HCT116 (cell line): ENCODE data around the gene S100A10. TPM values are rescaled to one million over a fixed set of nuclear protein-coding genes. Genes with fewer than 3 reads are reported as not detected.

ENCODE experiments used
- ATAC-seq: fragments of 200-7000 bp; cut with Tn5 transposase; 2 replicates; pipeline ENCODE4 v1.9.1; 2020; ENCODE audit warnings: mild to moderate bottlenecking, moderate library complexity
- BruUV-seq: library from RNA; stranded (reverse); fragments of 400-500 nt; replicated peaks from 2 replicates; lab custom pipeline; 2021; lab: Mats Ljungman, UMichigan
- CTCF ChIA-PET: fragments of 300-600 bp; sonication (Branson Sonifier 250); formaldehyde crosslinking; loops from one replicate; lab custom pipeline; 2021; ENCODE audit warnings: antibody characterized with exemption; lab: Charles Lee
- POLR2A ChIA-PET: fragments of 300-600, 350-600 bp; sonication (Branson Sonifier 250); formaldehyde crosslinking; loops from one replicate; lab custom pipeline; 2021; ENCODE audit warnings: antibody characterized with exemption; lab: Charles Lee
- RAD21 ChIA-PET, 2 experiments: fragments of 300-600 bp; sonication (Branson Sonifier 250); formaldehyde crosslinking; loops; one replicate each; lab custom pipeline; 2023; ENCODE audit warnings: low total read pairs in 2 of 2; ENCODE audit not compliant: uncharacterized antibody in 2 of 2, unreplicated experiment in 2 of 2, low non-redundant PET in 1 of 2; lab: Charles Lee
- DNase-seq: peaks from one replicate; pipeline ENCODE4 v3.0.0-alpha.2; 2010; ENCODE audit warnings: low read depth, low spot score
- H2AFZ ChIP-seq: fragments of 200-600 bp; shearing (Covaris generic), sonication (generic); 2 replicates; pipeline ENCODE4 v1.6.1; 2017; ENCODE audit warnings: low read depth, mixed run types, mixed read lengths, antibody characterized with exemption, low read length; ENCODE audit not compliant: poor library complexity, severe bottlenecking
- H3K27ac ChIP-seq: 2 replicates; pipeline ENCODE4 v1.5.1; 2012; ENCODE audit warnings: low read depth, low read length
- H3K27me3 ChIP-seq: fragments of 200-600 bp; sonication (generic); 2 replicates; pipeline ENCODE4 v1.6.1; 2016; ENCODE audit warnings: mixed run types, low read length, mixed read lengths; ENCODE audit not compliant: insufficient read depth
- H3K36me3 ChIP-seq, 2 experiments: fragments of 200-500 bp in 1 of 2; fragments of 200-600 bp in 1 of 2; sonication (Bioruptor generic) in 1 of 2; sonication (generic) in 1 of 2; 2 replicates each; pipeline versions ENCODE4 v1.5.1 to v1.6.1; 2014 to 2016; ENCODE audit warnings: low read length in 2 of 2, inconsistent platforms in 1 of 2, mixed read lengths in 1 of 2, mixed run types in 1 of 2; ENCODE audit not compliant: insufficient read depth in 2 of 2, control insufficient read depth in 1 of 2
- H3K4me1 ChIP-seq, 2 experiments: fragments of 200-600 bp in 1 of 2; sonication (generic) in 1 of 2; 2 replicates each; pipeline versions ENCODE4 v1.5.1 to v1.6.1; 2012 to 2017; ENCODE audit warnings: low read length in 2 of 2, inconsistent platforms in 1 of 2, mild to moderate bottlenecking in 1 of 2, mixed read lengths in 1 of 2, mixed run types in 1 of 2, moderate library complexity in 1 of 2; ENCODE audit not compliant: insufficient read depth in 2 of 2, control insufficient read depth in 1 of 2
- H3K4me2 ChIP-seq: fragments of 200-600 bp; sonication (generic); 2 replicates; pipeline ENCODE4 v1.6.1; 2017; ENCODE audit warnings: mixed run types, low read length, mixed read lengths
- H3K4me3 ChIP-seq, 2 experiments: fragments of 200-600 bp in 1 of 2; sonication (generic) in 1 of 2; replicated peaks in 1 of 2; 2 replicates each; pipeline ENCODE4 v1.5.1; 2011 to 2016; ENCODE audit warnings: low read length in 2 of 2, control low read depth in 1 of 2, low read depth in 1 of 2, mild to moderate bottlenecking in 1 of 2, mixed read lengths in 1 of 2, mixed run types in 1 of 2
- H3K79me2 ChIP-seq: fragments of 200-600 bp; sonication (generic); 2 replicates; pipeline ENCODE4 v1.6.1; 2017; ENCODE audit warnings: mild to moderate bottlenecking, mixed run types, low read length, moderate library complexity, mixed read lengths; ENCODE audit not compliant: insufficient read depth
- H3K9ac ChIP-seq: fragments of 200-600 bp; sonication (generic); 2 replicates; pipeline ENCODE4 v1.6.1; 2016; ENCODE audit warnings: low read length, mixed read lengths
- H3K9me2 ChIP-seq: fragments of 200-600 bp; sonication (generic), shearing (Covaris generic); 2 replicates; pipeline ENCODE4 v1.6.1; 2017; ENCODE audit warnings: mixed run types, mild to moderate bottlenecking, moderate library complexity; ENCODE audit not compliant: insufficient read depth
- H3K9me3 ChIP-seq, 2 experiments: fragments of 200-500 bp in 1 of 2; fragments of 200-600 bp in 1 of 2; sonication (Bioruptor generic) in 1 of 2; sonication (generic) in 1 of 2; 2 replicates each; pipeline ENCODE4 v1.6.1; 2014 to 2017; ENCODE audit warnings: low read length in 2 of 2, mixed read lengths in 2 of 2, inconsistent platforms in 1 of 2, low read depth in 1 of 2, mild to moderate bottlenecking in 1 of 2, mixed run types in 1 of 2, moderate library complexity in 1 of 2; ENCODE audit not compliant: control insufficient read depth in 1 of 2, insufficient read depth in 1 of 2
- H4K20me1 ChIP-seq: fragments of 200-600 bp; sonication (generic), shearing (Covaris generic); 2 replicates; pipeline ENCODE4 v1.6.1; 2017; ENCODE audit warnings: mixed run types, mild to moderate bottlenecking, moderate library complexity; ENCODE audit not compliant: insufficient read depth
- CBX3 ChIP-seq: IDR thresholded peaks from 2 replicates; pipeline ENCODE4 v1.6.1; 2012; ENCODE audit warnings: low read depth
- CEBPB ChIP-seq: IDR thresholded peaks from 2 replicates; pipeline ENCODE4 v1.6.1; 2012; ENCODE audit warnings: low read depth
- EGR1 ChIP-seq: IDR thresholded peaks from 2 replicates; pipeline ENCODE4 v1.6.1; 2012; ENCODE audit warnings: low read depth
- ELF1 ChIP-seq: IDR thresholded peaks from 2 replicates; pipeline ENCODE4 v1.6.1; 2012; ENCODE audit warnings: low read depth, borderline replicate concordance
- EZH2 ChIP-seq: fragments of 200-600 bp; sonication (generic); IDR thresholded peaks from 2 replicates; pipeline ENCODE4 v1.6.1; 2017; ENCODE audit warnings: antibody characterized with exemption, mixed run types
- EZH2phosphoT487 ChIP-seq: fragments of 200-600 bp; IDR thresholded peaks from 2 replicates; pipeline ENCODE4 v1.6.1; 2018; ENCODE audit warnings: antibody characterized with exemption, borderline replicate concordance
- FOSL1 ChIP-seq: IDR thresholded peaks from 2 replicates; pipeline ENCODE4 v1.6.1; 2012; ENCODE audit warnings: low read depth
- JUND ChIP-seq: IDR thresholded peaks from 2 replicates; pipeline ENCODE4 v1.6.1; 2012
- POLR2A ChIP-seq: IDR thresholded peaks from 2 replicates; pipeline ENCODE4 v1.7.0; 2011; ENCODE audit warnings: borderline replicate concordance; ENCODE audit not compliant: insufficient read depth, insufficient read length; ENCODE audit errors: extremely low read depth
- POLR2AphosphoS5 ChIP-seq: IDR thresholded peaks from 2 replicates; pipeline ENCODE4 v1.6.1; 2011; ENCODE audit warnings: mild to moderate bottlenecking, low read depth, low read length, moderate library complexity
- RAD21 ChIP-seq: IDR thresholded peaks from 2 replicates; pipeline ENCODE4 v1.6.1; 2012; ENCODE audit warnings: low read depth, mild to moderate bottlenecking
- SIN3A ChIP-seq: IDR thresholded peaks from 2 replicates; pipeline ENCODE4 v1.6.1; 2012; ENCODE audit warnings: low read depth
- SP1 ChIP-seq: IDR thresholded peaks from 2 replicates; pipeline ENCODE4 v1.6.1; 2012; ENCODE audit warnings: low read depth
- SRF ChIP-seq: IDR thresholded peaks from 2 replicates; pipeline ENCODE4 v1.6.1; 2012; ENCODE audit warnings: low read depth
- TCF7L2 ChIP-seq: IDR thresholded peaks from 2 replicates; pipeline ENCODE4 v1.7.0; 2011; ENCODE audit warnings: borderline replicate concordance, inconsistent platforms; ENCODE audit not compliant: insufficient read depth, insufficient read length; ENCODE audit errors: extremely low read depth
- YY1 ChIP-seq: IDR thresholded peaks from 2 replicates; pipeline ENCODE4 v1.6.1; 2011; ENCODE audit warnings: low read length, low read depth, moderate library complexity, mild to moderate bottlenecking; ENCODE audit not compliant: insufficient replicate concordance; ENCODE audit errors: extremely low read depth
- ZFX ChIP-seq: fragments of 450-650 bp; IDR thresholded peaks from 2 replicates; pipeline ENCODE4 v1.6.1; 2017
- ZNF274 ChIP-seq: fragments of 200-500 bp; sonication (Bioruptor generic); IDR thresholded peaks from 2 replicates; pipeline ENCODE4 v1.6.1; 2014; ENCODE audit warnings: mild to moderate bottlenecking, low read depth, low read length, inconsistent platforms
- intact Hi-C: fragments of 100-400 bp; cut with micrococcal nuclease; formaldehyde crosslinking; loops from 2 replicates; pipeline ENCODE4 v1.10.0; 2022
- total RNA-seq: library from RNA; stranded (reverse); gene quantifications from one replicate; pipeline ENCODE4 v1.2.1, GENCODE V29; 2021; ENCODE audit not compliant: unreplicated experiment
- TF ChIP-seq, protein P1 (sequence below): IDR thresholded peaks from 2 replicates; pipeline ENCODE4 v1.6.1; 2012
- TF ChIP-seq, protein P2 (sequence below), 3 experiments: fragments of 200-600 bp in 1 of 3; sonication (generic) in 1 of 3; IDR thresholded peaks in 2 of 3; conservative IDR thresholded peaks in 1 of 3; 2 replicates each; pipeline ENCODE4 v1.5.1; 2012 to 2017; ENCODE audit warnings: low read depth in 2 of 3, low read length in 2 of 3, antibody characterized with exemption in 1 of 3, borderline replicate concordance in 1 of 3, control low read depth in 1 of 3, mild to moderate bottlenecking in 1 of 3, mixed read lengths in 1 of 3, mixed run types in 1 of 3, moderate library complexity in 1 of 3; ENCODE audit not compliant: insufficient read depth in 1 of 3
- TF ChIP-seq, protein P3 (sequence below): IDR thresholded peaks from 2 replicates; pipeline ENCODE4 v1.6.1; 2012; ENCODE audit warnings: low read depth
- TF ChIP-seq, protein P4 (sequence below): IDR thresholded peaks from 2 replicates; pipeline ENCODE4 v1.6.1; 2012

The S100A10 gene
- total RNA-seq, 1 experiment from 2014 or later, result 340 TPM

DNA sequence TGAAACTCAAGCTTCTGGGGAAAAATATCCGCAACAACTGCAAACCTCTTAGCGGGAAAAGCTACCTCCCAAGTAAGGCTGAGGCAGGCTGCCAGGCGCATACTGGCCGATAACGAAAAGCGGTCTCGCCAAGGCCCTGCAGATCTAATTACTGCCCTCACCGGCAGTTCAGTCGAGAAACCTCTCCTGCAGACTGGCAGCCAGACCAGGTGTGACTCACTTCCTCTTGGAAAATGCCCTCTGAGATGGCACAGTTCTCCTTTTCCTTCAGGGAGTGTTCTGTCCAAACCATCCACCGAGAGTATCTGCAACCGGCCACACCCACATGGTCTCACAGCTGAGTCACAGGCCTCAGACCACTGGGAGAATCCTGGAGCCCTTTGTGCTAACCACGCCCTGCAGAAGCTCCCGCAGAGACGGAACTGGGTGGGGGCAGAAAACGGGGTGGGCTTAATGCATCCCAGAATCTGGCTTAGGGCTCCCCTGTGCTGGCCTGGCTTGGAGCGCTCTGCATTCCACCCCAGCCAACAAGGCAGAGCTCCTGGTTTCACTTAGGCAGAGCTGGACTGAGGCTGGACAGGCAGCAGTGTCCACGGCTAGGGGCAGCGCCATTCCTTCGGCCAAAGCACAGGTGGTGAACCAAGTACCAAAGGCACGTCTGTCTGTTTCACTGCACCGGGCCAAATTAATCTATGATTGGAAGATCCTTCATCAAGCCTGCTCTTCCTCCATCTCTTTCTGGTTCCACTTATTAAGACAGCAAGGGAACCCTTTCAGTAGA, 1.2 kb downstream of the S100A10 start:
- RAD21 ChIA-PET, result interaction anchor here (0.8 to 1.2 kb wide), 3 partner anchors 9 to 25 kb away, joined by 3 to 4 read pairs (median 4); no protein-coding TSS in a partner anchor
- Histone ChIP-seq H3K9ac (peak overlapping the region; percentile 95), H2AFZ (no peak overlapping the region), H4K20me1 (peaks cover 24% of the 10 kb centered on the region; the same call in 1 of the 2 replicates), H3K4me1 (peaks cover 65 to 84% of the 10 kb centered on the region in 2 experiments), H3K79me2 (peaks cover 58% of the 10 kb centered on the region), H3K27me3 (no peaks in the 10 kb centered on the region), H3K9me3 (no peaks in the 10 kb centered on the region), H3K9me2 (no peaks in the 10 kb centered on the region), H3K4me2 (peak overlapping the region; percentile 81), H3K36me3 (no peaks in the 10 kb centered on the region), H3K4me3 (peak overlapping the region; percentile 91 to 92), H3K27ac (peak overlapping the region; percentile 87)
- POLR2A ChIA-PET, result interaction anchor here (0.9 to 1.8 kb wide), 8 partner anchors 9 to 84 kb away, joined by 3 to 8 read pairs (median 6); partner anchors contain the start of gene THEM4
- ATAC-seq (peak; percentile 69), DNase-seq (peak; percentile 99)
- CTCF ChIA-PET, result interaction anchor here (0.8 to 5.3 kb wide), 6 partner anchors 9 to 42 kb away, joined by 3 to 84 read pairs (median 4); no protein-coding TSS in a partner anchor
- intact Hi-C loops, result loop anchor here (2.0 kb wide), 1 partner anchor 48 kb away; no protein-coding TSS in a partner anchor
- BruUV-seq, result TSS peak; percentile 46
- TF ChIP-seq JUND, result peak; percentile 98
- peak; percentile 93 for TF ChIP-seq CBX3
- TF ChIP-seq EGR1, result peak; percentile 49
- TF ChIP-seq, protein P1, sequence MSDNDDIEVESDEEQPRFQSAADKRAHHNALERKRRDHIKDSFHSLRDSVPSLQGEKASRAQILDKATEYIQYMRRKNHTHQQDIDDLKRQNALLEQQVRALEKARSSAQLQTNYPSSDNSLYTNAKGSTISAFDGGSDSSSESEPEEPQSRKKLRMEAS, result peak; percentile 88
- peak; percentile 92 for TF ChIP-seq CEBPB
- TF ChIP-seq EZH2phosphoT487, result no peak
- peak; percentile 80; the same call in 1 of the 2 replicates for TF ChIP-seq SRF
- no peak for TF ChIP-seq ZFX
- peak; percentile 67 for TF ChIP-seq YY1
- no peak for TF ChIP-seq ELF1
- TF ChIP-seq, protein P2, sequence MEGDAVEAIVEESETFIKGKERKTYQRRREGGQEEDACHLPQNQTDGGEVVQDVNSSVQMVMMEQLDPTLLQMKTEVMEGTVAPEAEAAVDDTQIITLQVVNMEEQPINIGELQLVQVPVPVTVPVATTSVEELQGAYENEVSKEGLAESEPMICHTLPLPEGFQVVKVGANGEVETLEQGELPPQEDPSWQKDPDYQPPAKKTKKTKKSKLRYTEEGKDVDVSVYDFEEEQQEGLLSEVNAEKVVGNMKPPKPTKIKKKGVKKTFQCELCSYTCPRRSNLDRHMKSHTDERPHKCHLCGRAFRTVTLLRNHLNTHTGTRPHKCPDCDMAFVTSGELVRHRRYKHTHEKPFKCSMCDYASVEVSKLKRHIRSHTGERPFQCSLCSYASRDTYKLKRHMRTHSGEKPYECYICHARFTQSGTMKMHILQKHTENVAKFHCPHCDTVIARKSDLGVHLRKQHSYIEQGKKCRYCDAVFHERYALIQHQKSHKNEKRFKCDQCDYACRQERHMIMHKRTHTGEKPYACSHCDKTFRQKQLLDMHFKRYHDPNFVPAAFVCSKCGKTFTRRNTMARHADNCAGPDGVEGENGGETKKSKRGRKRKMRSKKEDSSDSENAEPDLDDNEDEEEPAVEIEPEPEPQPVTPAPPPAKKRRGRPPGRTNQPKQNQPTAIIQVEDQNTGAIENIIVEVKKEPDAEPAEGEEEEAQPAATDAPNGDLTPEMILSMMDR (IDR thresholded peaks at IDR 0.05 in 2 of 3, conservative IDR thresholded peaks at IDR 0.05 in 1 of 3; ENCODE audit: borderline replicate concordance in 1 of 3, insufficient read depth in 1 of 3, low read depth in 2 of 3, low read length in 2 of 3), result no peak
- TF ChIP-seq POLR2AphosphoS5, result peak; percentile 87
- peak; percentile 87 for TF ChIP-seq TCF7L2
- peak; percentile 97 for TF ChIP-seq SP1
- no peak for TF ChIP-seq EZH2
- TF ChIP-seq SIN3A, result peak; percentile 99
- no peak for TF ChIP-seq ZNF274
- peak; percentile 46 for TF ChIP-seq RAD21
- TF ChIP-seq, protein P3, sequence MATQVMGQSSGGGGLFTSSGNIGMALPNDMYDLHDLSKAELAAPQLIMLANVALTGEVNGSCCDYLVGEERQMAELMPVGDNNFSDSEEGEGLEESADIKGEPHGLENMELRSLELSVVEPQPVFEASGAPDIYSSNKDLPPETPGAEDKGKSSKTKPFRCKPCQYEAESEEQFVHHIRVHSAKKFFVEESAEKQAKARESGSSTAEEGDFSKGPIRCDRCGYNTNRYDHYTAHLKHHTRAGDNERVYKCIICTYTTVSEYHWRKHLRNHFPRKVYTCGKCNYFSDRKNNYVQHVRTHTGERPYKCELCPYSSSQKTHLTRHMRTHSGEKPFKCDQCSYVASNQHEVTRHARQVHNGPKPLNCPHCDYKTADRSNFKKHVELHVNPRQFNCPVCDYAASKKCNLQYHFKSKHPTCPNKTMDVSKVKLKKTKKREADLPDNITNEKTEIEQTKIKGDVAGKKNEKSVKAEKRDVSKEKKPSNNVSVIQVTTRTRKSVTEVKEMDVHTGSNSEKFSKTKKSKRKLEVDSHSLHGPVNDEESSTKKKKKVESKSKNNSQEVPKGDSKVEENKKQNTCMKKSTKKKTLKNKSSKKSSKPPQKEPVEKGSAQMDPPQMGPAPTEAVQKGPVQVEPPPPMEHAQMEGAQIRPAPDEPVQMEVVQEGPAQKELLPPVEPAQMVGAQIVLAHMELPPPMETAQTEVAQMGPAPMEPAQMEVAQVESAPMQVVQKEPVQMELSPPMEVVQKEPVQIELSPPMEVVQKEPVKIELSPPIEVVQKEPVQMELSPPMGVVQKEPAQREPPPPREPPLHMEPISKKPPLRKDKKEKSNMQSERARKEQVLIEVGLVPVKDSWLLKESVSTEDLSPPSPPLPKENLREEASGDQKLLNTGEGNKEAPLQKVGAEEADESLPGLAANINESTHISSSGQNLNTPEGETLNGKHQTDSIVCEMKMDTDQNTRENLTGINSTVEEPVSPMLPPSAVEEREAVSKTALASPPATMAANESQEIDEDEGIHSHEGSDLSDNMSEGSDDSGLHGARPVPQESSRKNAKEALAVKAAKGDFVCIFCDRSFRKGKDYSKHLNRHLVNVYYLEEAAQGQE, result no peak
- peak; percentile 97 for TF ChIP-seq FOSL1
- TF ChIP-seq, protein P4, sequence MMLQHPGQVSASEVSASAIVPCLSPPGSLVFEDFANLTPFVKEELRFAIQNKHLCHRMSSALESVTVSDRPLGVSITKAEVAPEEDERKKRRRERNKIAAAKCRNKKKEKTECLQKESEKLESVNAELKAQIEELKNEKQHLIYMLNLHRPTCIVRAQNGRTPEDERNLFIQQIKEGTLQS, result no peak
- TF ChIP-seq POLR2A, result peak; percentile 18
